Epithelial cell of proximal tubule (primary cell): Measurements from ENCODE around the gene FARP2. TPM values are rescaled to one million over a fixed set of nuclear protein-coding genes. Genes with fewer than 3 reads are reported as not detected.
"Not testable (repeated sequence)": the region's sequence is repeated elsewhere in the genome, so short reads cannot be mapped to it uniquely, and the experiment has no call there.

ENCODE experiments used
- DNase-seq: peaks from one replicate; pipeline ENCODE4 v3.0.0-alpha.2; 2011; ENCODE audit warnings: low read depth
- H3K4me3 ChIP-seq: 2 replicates; pipeline ENCODE4 v1.5.1; 2011; ENCODE audit warnings: low read depth, mild to moderate bottlenecking, low read length
- CTCF ChIP-seq: conservative IDR thresholded peaks from 2 replicates; pipeline ENCODE4 v1.5.1; 2012; ENCODE audit warnings: low read depth, mild to moderate bottlenecking, low read length
- total RNA-seq: library from RNA; depleted of rRNA; stranded (reverse); fragments of >200 nt; gene quantifications from 2 replicates; pipeline ENCODE4 v1.2.3, GENCODE V29; 2015

The FARP2 gene
- total RNA-seq, 1 donor from 2014 or later = 34.2 TPM

DNA sequence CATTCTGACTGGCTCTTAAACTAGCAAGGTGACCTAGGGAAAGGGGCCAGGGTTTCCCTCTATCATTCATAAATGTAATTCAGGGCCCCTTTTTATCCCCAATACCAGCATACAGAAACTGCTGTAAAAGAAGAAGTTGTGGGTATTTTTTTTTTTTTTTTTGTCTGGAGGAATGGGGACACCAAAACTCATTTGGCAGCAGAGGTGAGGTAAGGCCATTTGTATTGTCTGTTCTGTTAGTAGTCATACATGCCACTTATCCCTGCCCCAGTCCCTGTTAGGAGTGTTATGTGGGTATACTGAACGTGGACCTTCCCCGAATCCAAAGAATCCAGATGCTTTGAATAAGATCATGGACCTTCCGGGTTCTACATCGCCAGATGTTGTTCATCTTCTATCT lies 38.7 kb upstream of the FARP2 start:
- DNase-seq = no peak
- no peak for TF ChIP-seq CTCF
- peak overlapping the region; percentile 85 for H3K4me3 ChIP-seq

GRCh38 chr2:241318830-241319229 lies 37.3 kb upstream of the FARP2 start:
- DNase-seq = not testable (repeated sequence)
- H3K4me3 ChIP-seq = peak overlapping the region; percentile 6

DNA sequence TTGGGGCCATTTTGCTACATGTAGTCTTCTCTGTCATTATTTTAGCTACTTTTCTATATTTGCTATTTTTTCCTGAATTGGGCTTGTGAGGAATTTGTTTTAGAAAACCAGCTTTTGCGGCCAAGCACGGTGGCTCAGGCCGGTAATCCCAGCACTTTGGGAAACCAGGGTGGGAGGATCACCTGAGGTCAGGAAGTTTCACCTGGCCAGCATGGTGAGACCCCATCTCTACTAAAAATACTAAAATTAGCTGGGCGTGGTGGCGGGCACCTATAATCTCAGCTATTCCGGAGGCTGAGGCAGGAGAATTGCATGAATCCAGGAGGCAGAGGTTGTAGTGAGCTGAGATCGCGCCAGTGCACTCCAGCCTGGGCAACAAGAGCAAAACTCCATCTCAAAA lies 35.7 kb upstream of the FARP2 start:
- no peak for DNase-seq

DNA sequence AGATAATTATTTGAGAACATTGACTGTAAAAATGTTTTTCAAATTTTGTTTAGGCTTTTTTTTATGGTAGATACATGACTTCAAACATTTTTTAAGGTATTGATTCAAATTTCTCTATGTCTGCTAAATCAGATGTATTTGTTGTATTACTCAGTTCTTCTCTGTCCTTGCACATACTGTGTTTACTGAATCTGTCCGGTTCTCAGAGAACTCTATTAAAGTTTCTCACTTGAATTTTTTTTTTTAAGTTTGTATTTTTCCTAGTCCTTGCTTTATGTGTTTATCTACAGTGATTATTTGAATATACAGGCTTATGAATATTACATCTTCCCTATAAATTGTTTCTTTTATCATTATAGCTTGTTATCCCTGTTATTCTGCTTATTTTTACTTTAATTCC lies 35.1 kb upstream of the FARP2 start:
- DNase-seq = no peak
- no peak for TF ChIP-seq CTCF
- H3K4me3 ChIP-seq = no peak overlapping the region

More for the DNA sequence above, 35.7 kb upstream of the FARP2 start:
- H3K4me3 ChIP-seq = no peak overlapping the region
- TF ChIP-seq CTCF = no peak

DNA sequence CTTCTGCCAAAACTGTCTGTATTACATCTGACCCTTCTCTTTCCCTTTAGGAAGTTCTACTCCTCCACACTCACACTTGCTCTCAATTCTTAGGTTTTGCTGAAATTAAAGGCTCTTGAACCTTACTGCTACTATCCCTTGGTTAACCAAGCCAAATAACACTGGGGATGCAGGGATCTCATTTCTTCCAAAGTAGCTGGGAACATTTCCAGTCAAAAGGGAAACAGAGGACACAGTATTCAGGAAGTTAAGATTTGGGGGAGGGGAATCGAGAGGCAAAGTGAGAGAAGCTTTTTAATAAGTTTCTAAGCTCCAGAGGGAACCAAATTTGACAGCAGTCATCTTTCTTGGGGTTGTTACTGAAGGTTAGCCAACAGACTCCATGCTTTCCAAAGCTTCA lies 34.2 kb upstream of the FARP2 start:
- DNase-seq = no peak
- H3K4me3 ChIP-seq = no peak overlapping the region
- TF ChIP-seq CTCF = no peak

GRCh38 chr2:241323778-241324177 lies 32.3 kb upstream of the FARP2 start:
- no peak for DNase-seq
- no peak overlapping the region for H3K4me3 ChIP-seq
- TF ChIP-seq CTCF = no peak

GRCh38 chr2:241324775-241325174 lies 31.3 kb upstream of the FARP2 start:
- no peak for DNase-seq
- no peak for TF ChIP-seq CTCF
- H3K4me3 ChIP-seq = no peak overlapping the region

DNA sequence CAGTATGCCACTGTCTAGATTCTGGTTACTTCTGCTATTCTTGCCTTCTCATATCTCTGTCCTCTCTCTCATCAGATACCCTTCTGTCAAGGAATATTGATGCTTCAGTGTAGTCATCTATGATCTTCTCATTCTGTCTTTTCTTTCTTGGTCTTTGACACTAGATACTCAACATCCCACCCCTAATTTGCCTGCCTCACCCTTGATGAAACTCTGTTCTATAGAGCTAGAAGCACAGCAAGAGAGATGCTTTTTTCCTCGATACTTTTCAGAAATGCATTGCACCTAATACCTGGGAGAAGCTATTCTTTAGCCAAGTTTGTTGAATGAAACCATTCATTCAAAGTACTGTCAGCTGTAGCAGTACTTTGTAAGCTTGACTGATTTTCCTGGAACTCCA lies 30.8 kb upstream of the FARP2 start:
- no peak overlapping the region for H3K4me3 ChIP-seq
- TF ChIP-seq CTCF = no peak
- DNase-seq = no peak
